Measurements from ENCODE around the gene SMIM1. TPM values are rescaled to one million over a fixed set of nuclear protein-coding genes. Genes with fewer than 3 reads are reported as not detected.

The SMIM1 gene
- total and polyA plus RNA-seq, 9 of the 15 experiments (the other 6 are each of a cell fraction or from before 2014, with no cell fraction given): 2.3 to 125 (median 24.3) TPM

DNA sequence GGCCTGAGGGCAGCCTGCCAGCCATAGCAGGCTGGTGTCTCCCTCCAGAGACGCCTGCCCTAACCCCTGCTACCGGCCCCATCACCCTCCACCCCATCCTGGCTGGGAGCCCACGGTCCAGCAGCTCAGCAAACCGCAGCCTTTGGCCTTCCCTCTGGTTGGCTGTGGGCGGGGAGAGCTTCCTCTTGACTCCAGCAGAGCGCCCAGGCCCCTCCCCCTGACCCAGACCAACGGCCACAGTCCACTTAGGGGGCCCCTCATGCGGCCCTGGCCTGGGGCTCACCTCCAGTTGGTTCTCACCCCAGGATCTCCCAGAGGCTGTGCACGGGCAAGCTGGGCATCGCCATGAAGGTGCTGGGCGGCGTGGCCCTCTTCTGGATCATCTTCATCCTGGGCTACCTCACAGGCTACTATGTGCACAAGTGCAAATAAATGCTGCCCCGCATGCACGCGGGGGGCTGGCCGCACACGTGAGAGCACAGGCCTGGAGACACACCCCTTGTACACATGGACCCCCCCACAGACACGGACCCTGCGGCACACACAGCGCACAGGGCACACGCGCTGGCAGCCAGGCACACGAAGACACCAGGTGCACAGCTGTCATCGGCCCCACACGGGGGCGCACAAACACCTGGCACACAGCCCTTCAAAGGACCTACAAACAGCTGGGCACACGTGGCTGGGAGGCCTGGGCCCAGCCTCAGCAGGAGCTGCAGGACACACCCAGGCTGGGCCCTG lies 3.1 kb downstream of the SMIM1 start (continued):
- TF ChIP-seq, protein P1, sequence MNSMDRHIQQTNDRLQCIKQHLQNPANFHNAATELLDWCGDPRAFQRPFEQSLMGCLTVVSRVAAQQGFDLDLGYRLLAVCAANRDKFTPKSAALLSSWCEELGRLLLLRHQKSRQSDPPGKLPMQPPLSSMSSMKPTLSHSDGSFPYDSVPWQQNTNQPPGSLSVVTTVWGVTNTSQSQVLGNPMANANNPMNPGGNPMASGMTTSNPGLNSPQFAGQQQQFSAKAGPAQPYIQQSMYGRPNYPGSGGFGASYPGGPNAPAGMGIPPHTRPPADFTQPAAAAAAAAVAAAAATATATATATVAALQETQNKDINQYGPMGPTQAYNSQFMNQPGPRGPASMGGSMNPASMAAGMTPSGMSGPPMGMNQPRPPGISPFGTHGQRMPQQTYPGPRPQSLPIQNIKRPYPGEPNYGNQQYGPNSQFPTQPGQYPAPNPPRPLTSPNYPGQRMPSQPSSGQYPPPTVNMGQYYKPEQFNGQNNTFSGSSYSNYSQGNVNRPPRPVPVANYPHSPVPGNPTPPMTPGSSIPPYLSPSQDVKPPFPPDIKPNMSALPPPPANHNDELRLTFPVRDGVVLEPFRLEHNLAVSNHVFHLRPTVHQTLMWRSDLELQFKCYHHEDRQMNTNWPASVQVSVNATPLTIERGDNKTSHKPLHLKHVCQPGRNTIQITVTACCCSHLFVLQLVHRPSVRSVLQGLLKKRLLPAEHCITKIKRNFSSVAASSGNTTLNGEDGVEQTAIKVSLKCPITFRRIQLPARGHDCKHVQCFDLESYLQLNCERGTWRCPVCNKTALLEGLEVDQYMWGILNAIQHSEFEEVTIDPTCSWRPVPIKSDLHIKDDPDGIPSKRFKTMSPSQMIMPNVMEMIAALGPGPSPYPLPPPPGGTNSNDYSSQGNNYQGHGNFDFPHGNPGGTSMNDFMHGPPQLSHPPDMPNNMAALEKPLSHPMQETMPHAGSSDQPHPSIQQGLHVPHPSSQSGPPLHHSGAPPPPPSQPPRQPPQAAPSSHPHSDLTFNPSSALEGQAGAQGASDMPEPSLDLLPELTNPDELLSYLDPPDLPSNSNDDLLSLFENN (IDR thresholded peaks at IDR 0.05; ENCODE audit: low read depth in 2 of 2, low read length in 2 of 2): no peak
- TF ChIP-seq MAFK (IDR thresholded peaks at IDR 0.05; ENCODE audit: low read length) (no peak; the same call in 1 of the 2 replicates), NFYB (IDR thresholded peaks at IDR 0.05; ENCODE audit: extremely low read depth, insufficient read length) (no peak), ZNF717 (CRISPR knock-in tag; IDR thresholded peaks at IDR 0.05) (no peak), HSF4 (CRISPR knock-in tag; IDR thresholded peaks at IDR 0.05; ENCODE audit: borderline replicate concordance) (peak; percentile 77), SAP30 (IDR thresholded peaks at IDR 0.05; ENCODE audit: borderline replicate concordance, insufficient read depth, low read depth, low read length, poor library complexity, severe bottlenecking) (no peak), ZNF668 (CRISPR knock-in tag; IDR thresholded peaks at IDR 0.05) (peak; percentile 69; the same call in 1 of the 2 replicates), SOX6 (IDR thresholded peaks at IDR 0.05) (no peak), ZNF217 (CRISPR knock-in tag; IDR thresholded peaks at IDR 0.05) (0 out of 2 replicates have a peak, but pooled peaks have one; percentile 3), MAZ (CRISPR knock-in tag; conservative IDR thresholded peaks at IDR 0.05 in 1 of 2, IDR thresholded peaks at IDR 0.05 in 1 of 2) (peak; percentile 45 to 82; a peak in 3 of 4 replicates), SUPT5H (IDR thresholded peaks at IDR 0.05) (peak; percentile 19; the same call in 1 of the 2 replicates)
- TF ChIP-seq, protein P2, sequence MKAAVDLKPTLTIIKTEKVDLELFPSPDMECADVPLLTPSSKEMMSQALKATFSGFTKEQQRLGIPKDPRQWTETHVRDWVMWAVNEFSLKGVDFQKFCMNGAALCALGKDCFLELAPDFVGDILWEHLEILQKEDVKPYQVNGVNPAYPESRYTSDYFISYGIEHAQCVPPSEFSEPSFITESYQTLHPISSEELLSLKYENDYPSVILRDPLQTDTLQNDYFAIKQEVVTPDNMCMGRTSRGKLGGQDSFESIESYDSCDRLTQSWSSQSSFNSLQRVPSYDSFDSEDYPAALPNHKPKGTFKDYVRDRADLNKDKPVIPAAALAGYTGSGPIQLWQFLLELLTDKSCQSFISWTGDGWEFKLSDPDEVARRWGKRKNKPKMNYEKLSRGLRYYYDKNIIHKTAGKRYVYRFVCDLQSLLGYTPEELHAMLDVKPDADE (conservative IDR thresholded peaks at IDR 0.05; ENCODE audit: control insufficient read depth, low read depth, low read length): peak; percentile 41; the same call in 1 of the 2 replicates
- TF ChIP-seq, protein P3, sequence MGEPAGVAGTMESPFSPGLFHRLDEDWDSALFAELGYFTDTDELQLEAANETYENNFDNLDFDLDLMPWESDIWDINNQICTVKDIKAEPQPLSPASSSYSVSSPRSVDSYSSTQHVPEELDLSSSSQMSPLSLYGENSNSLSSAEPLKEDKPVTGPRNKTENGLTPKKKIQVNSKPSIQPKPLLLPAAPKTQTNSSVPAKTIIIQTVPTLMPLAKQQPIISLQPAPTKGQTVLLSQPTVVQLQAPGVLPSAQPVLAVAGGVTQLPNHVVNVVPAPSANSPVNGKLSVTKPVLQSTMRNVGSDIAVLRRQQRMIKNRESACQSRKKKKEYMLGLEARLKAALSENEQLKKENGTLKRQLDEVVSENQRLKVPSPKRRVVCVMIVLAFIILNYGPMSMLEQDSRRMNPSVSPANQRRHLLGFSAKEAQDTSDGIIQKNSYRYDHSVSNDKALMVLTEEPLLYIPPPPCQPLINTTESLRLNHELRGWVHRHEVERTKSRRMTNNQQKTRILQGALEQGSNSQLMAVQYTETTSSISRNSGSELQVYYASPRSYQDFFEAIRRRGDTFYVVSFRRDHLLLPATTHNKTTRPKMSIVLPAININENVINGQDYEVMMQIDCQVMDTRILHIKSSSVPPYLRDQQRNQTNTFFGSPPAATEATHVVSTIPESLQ (CRISPR knock-in tag; IDR thresholded peaks at IDR 0.05): no peak
- TF ChIP-seq, protein P4, sequence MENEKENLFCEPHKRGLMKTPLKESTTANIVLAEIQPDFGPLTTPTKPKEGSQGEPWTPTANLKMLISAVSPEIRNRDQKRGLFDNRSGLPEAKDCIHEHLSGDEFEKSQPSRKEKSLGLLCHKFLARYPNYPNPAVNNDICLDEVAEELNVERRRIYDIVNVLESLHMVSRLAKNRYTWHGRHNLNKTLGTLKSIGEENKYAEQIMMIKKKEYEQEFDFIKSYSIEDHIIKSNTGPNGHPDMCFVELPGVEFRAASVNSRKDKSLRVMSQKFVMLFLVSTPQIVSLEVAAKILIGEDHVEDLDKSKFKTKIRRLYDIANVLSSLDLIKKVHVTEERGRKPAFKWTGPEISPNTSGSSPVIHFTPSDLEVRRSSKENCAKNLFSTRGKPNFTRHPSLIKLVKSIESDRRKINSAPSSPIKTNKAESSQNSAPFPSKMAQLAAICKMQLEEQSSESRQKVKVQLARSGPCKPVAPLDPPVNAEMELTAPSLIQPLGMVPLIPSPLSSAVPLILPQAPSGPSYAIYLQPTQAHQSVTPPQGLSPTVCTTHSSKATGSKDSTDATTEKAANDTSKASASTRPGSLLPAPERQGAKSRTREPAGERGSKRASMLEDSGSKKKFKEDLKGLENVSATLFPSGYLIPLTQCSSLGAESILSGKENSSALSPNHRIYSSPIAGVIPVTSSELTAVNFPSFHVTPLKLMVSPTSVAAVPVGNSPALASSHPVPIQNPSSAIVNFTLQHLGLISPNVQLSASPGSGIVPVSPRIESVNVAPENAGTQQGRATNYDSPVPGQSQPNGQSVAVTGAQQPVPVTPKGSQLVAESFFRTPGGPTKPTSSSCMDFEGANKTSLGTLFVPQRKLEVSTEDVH (IDR thresholded peaks at IDR 0.05; ENCODE audit: low read depth, partially characterized antibody): peak; percentile 69
- TF ChIP-seq, protein P5, sequence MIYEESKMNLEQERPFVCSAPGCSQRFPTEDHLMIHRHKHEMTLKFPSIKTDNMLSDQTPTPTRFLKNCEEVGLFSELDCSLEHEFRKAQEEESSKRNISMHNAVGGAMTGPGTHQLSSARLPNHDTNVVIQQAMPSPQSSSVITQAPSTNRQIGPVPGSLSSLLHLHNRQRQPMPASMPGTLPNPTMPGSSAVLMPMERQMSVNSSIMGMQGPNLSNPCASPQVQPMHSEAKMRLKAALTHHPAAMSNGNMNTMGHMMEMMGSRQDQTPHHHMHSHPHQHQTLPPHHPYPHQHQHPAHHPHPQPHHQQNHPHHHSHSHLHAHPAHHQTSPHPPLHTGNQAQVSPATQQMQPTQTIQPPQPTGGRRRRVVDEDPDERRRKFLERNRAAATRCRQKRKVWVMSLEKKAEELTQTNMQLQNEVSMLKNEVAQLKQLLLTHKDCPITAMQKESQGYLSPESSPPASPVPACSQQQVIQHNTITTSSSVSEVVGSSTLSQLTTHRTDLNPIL (CRISPR knock-in tag; IDR thresholded peaks at IDR 0.05): no peak
